Ishikawa (cell line): ENCODE data around the gene FBXW5.

Source experiments
- CEBPB ChIP-seq: IDR thresholded peaks from 2 replicates; pipeline ENCODE4 v1.6.1; 2012
- EP300 ChIP-seq: IDR thresholded peaks from 2 replicates; pipeline ENCODE4 v1.6.1; 2012; ENCODE audit warnings: borderline replicate concordance
- NFIC ChIP-seq: IDR thresholded peaks from 2 replicates; pipeline ENCODE4 v1.6.1; 2012
- RAD21 ChIP-seq: IDR thresholded peaks from 2 replicates; pipeline ENCODE4 v1.6.1; 2012; ENCODE audit warnings: low read depth
- TAF1 ChIP-seq: IDR thresholded peaks from 2 replicates; pipeline ENCODE4 v1.6.1; 2012; ENCODE audit warnings: low read depth, mild to moderate bottlenecking
- YY1 ChIP-seq: IDR thresholded peaks from 2 replicates; pipeline ENCODE4 v1.6.1; 2012; ENCODE audit warnings: low read depth
- ZBTB7A ChIP-seq: IDR thresholded peaks from 2 replicates; pipeline ENCODE4 v1.6.1; 2012; ENCODE audit warnings: low read depth
- TF ChIP-seq, protein P1 (sequence below): IDR thresholded peaks from 2 replicates; pipeline ENCODE4 v1.6.1; 2012
- TF ChIP-seq, protein P2 (sequence below): IDR thresholded peaks from 2 replicates; pipeline ENCODE4 v1.6.1; 2012; ENCODE audit warnings: low read depth, mild to moderate bottlenecking
- TF ChIP-seq, protein P3 (sequence below): IDR thresholded peaks from 2 replicates; pipeline ENCODE4 v1.6.1; 2012

DNA sequence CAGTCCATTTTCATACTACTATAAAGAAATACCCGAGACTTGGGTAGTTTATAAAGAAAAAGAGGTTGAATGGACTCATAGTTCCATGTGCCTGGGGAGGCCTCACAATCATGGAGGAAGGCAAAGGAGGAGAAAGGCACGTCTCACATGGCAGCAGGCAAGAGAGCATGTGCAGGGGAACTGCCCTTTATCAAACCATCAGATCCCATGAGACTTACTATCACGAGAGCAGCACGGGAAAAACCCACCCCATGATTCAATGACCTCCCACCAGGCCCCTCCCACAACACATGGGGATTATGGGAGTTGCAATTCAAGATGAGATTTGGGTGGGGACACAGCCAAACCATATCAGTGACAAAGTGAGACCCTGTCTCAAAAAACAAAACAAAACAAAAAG is 38.3 kb downstream of the FBXW5 start:
- TF ChIP-seq, protein P1, sequence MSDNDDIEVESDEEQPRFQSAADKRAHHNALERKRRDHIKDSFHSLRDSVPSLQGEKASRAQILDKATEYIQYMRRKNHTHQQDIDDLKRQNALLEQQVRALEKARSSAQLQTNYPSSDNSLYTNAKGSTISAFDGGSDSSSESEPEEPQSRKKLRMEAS: no peak
- TF ChIP-seq ZBTB7A: no peak
- TF ChIP-seq, protein P2, sequence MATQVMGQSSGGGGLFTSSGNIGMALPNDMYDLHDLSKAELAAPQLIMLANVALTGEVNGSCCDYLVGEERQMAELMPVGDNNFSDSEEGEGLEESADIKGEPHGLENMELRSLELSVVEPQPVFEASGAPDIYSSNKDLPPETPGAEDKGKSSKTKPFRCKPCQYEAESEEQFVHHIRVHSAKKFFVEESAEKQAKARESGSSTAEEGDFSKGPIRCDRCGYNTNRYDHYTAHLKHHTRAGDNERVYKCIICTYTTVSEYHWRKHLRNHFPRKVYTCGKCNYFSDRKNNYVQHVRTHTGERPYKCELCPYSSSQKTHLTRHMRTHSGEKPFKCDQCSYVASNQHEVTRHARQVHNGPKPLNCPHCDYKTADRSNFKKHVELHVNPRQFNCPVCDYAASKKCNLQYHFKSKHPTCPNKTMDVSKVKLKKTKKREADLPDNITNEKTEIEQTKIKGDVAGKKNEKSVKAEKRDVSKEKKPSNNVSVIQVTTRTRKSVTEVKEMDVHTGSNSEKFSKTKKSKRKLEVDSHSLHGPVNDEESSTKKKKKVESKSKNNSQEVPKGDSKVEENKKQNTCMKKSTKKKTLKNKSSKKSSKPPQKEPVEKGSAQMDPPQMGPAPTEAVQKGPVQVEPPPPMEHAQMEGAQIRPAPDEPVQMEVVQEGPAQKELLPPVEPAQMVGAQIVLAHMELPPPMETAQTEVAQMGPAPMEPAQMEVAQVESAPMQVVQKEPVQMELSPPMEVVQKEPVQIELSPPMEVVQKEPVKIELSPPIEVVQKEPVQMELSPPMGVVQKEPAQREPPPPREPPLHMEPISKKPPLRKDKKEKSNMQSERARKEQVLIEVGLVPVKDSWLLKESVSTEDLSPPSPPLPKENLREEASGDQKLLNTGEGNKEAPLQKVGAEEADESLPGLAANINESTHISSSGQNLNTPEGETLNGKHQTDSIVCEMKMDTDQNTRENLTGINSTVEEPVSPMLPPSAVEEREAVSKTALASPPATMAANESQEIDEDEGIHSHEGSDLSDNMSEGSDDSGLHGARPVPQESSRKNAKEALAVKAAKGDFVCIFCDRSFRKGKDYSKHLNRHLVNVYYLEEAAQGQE: no peak
- TF ChIP-seq YY1: no peak
- no peak for TF ChIP-seq RAD21
- TF ChIP-seq TAF1: no peak
- no peak for TF ChIP-seq CEBPB
- TF ChIP-seq EP300: no peak
- TF ChIP-seq NFIC: no peak
- TF ChIP-seq, protein P3, sequence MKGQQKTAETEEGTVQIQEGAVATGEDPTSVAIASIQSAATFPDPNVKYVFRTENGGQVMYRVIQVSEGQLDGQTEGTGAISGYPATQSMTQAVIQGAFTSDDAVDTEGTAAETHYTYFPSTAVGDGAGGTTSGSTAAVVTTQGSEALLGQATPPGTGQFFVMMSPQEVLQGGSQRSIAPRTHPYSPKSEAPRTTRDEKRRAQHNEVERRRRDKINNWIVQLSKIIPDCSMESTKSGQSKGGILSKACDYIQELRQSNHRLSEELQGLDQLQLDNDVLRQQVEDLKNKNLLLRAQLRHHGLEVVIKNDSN: no peak
